Measurements from ENCODE around the gene VAMP4. TPM values are rescaled to one million over a fixed set of nuclear protein-coding genes. Genes with fewer than 3 reads are reported as not detected.

Gene VAMP4
- total and polyA plus RNA-seq, 10 of the 15 experiments (the other 5 are each of a cell fraction or from before 2014, with no cell fraction given), result 0.90 to 7.9 (median 4.3) TPM

GRCh38 chr1:171664976-171665375 lies 76.9 kb downstream of the VAMP4 start:
- Histone ChIP-seq H3K4me1 (ENCODE audit: control insufficient read depth, insufficient read depth, low read length) (no peaks in the 10 kb centered on the region), H3K79me2 (ENCODE audit: control insufficient read depth, insufficient read depth, low read length) (no peaks in the 10 kb centered on the region), H3K27ac (ENCODE audit: control insufficient read depth, insufficient read depth) (no peak overlapping the region), H4K20me1 (ENCODE audit: control insufficient read depth, insufficient read depth) (no peaks in the 10 kb centered on the region), H3K9ac (ENCODE audit: control insufficient read depth, insufficient read depth, low read length) (no peak overlapping the region), H3K4me2 (ENCODE audit: control insufficient read depth, insufficient read depth) (no peak overlapping the region), H3K27me3 (replicated peaks in 1 of 2; ENCODE audit: control insufficient read depth in 2 of 2, insufficient read depth in 2 of 2, low read length in 1 of 2) (no peaks in the 10 kb centered on the region; a peak in 1 of 4 replicates), H2AFZ (ENCODE audit: control insufficient read depth, low read depth, low read length) (no peak overlapping the region), H3K4me3 (no peak overlapping the region), H3K36me3 (ENCODE audit: control insufficient read depth in 2 of 2, insufficient read depth in 2 of 2, low read length in 1 of 2) (no peaks in the 10 kb centered on the region), H3K9me3 (replicated peaks; ENCODE audit: control insufficient read depth, insufficient read depth, low read length) (no peaks in the 10 kb centered on the region)
- ChIA-PET SMC1A (ENCODE audit: uncharacterized antibody, unreplicated experiment) (interaction anchor here (0.7 to 1.2 kb wide), 2 partner anchors 20 to 81 kb away, joined by 3 read pairs; no protein-coding TSS in a partner anchor), RAD21 (ENCODE audit: unreplicated experiment) (no interaction called here), POLR2A (no interaction called here), CTCF (interaction anchor here (1.9 kb wide), 1 partner anchor 10 kb away, joined by 8 read pairs; no protein-coding TSS in a partner anchor)
- no TSS peak for BruUV-seq (replicated peaks)
- ATAC-seq (no peak), FAIRE-seq (no peak), DNase-seq (ENCODE audit: low read depth, low spot score) (no peak)
- in situ Hi-C loops (cut with MboI), result no loop called here
- TF ChIP-seq RB1 (IDR thresholded peaks at IDR 0.05; ENCODE audit: borderline replicate concordance) (no peak), FOXK2 (IDR thresholded peaks at IDR 0.05) (no peak), JUNB (IDR thresholded peaks at IDR 0.05) (no peak), NBN (IDR thresholded peaks at IDR 0.05) (no peak), ZNF24 (IDR thresholded peaks at IDR 0.05) (no peak), WRNIP1 (IDR thresholded peaks at IDR 0.05; ENCODE audit: borderline replicate concordance, low read depth, low read length) (no peak), MAX (IDR thresholded peaks at IDR 0.05; ENCODE audit: low read depth, low read length) (no peak), CBFB (IDR thresholded peaks at IDR 0.05; ENCODE audit: low read depth) (no peak), EGR1 (IDR thresholded peaks at IDR 0.05; ENCODE audit: borderline replicate concordance in 1 of 2, low read depth in 2 of 2, low read length in 2 of 2) (no peak), NR2C1 (IDR thresholded peaks at IDR 0.05) (no peak), TAF1 (IDR thresholded peaks at IDR 0.05; ENCODE audit: borderline replicate concordance, low read depth, low read length) (no peak), ZNF207 (IDR thresholded peaks at IDR 0.05; ENCODE audit: borderline replicate concordance) (no peak), REST (IDR thresholded peaks at IDR 0.05; ENCODE audit: low read depth, low read length) (no peak), KDM1A (IDR thresholded peaks at IDR 0.05; ENCODE audit: borderline replicate concordance) (no peak), NRF1 (conservative IDR thresholded peaks at IDR 0.05; ENCODE audit: low read depth, low read length) (no peak)
- TF ChIP-seq, protein P1, sequence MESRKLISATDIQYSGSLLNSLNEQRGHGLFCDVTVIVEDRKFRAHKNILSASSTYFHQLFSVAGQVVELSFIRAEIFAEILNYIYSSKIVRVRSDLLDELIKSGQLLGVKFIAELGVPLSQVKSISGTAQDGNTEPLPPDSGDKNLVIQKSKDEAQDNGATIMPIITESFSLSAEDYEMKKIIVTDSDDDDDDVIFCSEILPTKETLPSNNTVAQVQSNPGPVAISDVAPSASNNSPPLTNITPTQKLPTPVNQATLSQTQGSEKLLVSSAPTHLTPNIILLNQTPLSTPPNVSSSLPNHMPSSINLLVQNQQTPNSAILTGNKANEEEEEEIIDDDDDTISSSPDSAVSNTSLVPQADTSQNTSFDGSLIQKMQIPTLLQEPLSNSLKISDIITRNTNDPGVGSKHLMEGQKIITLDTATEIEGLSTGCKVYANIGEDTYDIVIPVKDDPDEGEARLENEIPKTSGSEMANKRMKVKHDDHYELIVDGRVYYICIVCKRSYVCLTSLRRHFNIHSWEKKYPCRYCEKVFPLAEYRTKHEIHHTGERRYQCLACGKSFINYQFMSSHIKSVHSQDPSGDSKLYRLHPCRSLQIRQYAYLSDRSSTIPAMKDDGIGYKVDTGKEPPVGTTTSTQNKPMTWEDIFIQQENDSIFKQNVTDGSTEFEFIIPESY (IDR thresholded peaks at IDR 0.05), result no peak
- TF ChIP-seq, protein P2, sequence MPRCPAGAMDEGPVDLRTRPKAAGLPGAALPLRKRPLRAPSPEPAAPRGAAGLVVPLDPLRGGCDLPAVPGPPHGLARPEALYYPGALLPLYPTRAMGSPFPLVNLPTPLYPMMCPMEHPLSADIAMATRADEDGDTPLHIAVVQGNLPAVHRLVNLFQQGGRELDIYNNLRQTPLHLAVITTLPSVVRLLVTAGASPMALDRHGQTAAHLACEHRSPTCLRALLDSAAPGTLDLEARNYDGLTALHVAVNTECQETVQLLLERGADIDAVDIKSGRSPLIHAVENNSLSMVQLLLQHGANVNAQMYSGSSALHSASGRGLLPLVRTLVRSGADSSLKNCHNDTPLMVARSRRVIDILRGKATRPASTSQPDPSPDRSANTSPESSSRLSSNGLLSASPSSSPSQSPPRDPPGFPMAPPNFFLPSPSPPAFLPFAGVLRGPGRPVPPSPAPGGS (IDR thresholded peaks at IDR 0.05; ENCODE audit: borderline replicate concordance, insufficient read depth, low read depth, low read length, poor library complexity, severe bottlenecking), result no peak
- intact Hi-C loops (cut with micrococcal nuclease; ENCODE audit: unreplicated experiment), result no loop called here
